ENCODE measurements around the gene UBE2L5.

The UBE2L5 gene

DNA sequence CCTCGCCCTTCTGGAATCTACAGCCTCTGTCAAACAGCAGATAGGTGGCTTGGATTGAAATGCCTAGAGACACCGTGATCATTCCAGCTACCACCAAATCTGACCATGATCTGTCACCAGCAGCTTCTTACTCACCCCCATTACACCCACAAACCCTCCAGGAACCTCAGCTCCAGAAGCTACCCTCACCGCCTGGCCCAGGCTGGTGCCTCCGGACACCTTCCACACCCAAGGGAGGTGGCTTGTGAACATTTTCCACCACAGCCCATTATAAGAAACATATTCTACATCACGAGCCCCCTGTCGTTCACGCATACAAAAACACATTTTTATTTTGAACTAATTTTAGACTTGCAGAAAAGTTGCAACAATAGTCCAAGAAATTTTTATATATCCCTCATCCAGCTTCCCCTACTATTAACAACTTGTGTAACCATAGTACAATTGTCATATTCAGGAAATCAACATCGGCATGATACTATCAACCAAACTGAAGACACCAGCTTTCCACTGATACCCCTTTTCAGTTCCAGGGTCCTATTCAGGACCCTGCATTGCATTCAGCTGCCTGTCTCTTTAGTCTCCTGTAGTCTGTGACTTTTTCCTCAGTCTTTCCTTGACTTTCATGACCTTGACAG lies 15.4 kb upstream of the UBE2L5 start:
- no peak for DNase-seq (ENCODE audit: low spot score)

- DNase-seq (ENCODE audit: low spot score) = peak; percentile 95
These were observed 13.8 kb upstream of the UBE2L5 start for GRCh38 chr13:30408319-30409101.

DNA sequence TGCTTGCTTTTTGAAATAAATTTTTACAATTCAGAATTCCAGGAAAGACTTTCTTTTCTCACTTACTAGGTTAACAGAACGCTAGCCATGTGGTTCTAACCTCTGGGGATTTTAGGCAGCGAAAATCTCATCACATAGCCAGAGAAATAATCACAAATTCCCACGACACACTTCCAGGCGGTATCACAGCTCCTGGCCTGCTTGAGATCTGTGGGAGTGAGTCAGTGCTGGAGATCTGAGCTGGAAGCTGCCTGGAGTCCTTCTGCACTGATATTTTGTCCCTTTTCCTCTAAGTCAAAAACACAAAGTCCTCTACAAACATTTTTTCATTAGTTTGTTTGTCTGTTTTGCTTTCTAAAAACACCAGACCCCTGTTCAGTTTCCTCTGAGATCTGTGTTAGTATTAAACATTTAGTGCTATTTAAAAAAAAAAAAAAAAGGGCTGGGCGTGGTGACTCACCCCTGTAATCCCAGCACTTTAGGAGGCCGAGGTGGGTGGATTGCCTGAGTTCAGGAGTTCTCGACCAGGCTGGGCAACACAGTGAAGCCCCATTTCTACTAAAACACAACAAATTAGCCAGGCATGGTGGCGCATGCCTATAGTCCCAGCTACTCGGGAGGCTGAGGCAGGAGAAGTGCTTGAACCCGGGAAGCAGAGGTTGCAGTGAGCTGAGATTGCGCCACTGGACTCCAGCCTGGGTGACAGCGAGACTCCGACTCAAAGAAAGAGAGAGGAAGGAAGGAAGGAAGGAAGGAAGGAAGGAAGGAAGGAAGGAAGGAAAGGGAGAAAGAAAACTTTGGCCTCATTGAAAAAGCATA lies 12.2 kb upstream of the UBE2L5 start:
- DNase-seq (ENCODE audit: low spot score) = no peak

- no peak for DNase-seq (ENCODE audit: low spot score)
These were observed 11.6 kb upstream of the UBE2L5 start for GRCh38 chr13:30410705-30411125.

- DNase-seq (ENCODE audit: low spot score) = no peak
These were observed 9.9 kb upstream of the UBE2L5 start for GRCh38 chr13:30412346-30412745.

DNA sequence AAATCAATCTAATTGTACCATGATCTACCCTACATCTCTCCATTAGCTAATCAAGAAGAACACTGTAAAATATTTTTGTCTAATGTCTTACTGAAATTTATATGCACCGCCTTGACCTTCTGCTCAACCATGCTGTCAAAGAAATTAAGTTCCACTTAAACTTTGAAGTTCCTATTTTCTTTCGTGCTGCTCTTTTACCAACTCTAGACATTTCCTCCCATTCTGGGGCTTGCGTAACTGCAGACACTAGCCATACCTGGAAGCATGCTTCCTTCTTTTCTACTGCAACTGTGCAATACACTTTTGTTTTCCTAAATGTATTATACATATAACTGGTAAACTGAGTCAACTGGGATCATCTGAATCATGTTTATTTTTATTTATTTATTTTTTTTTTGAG lies 8.5 kb upstream of the UBE2L5 start:
- no peak for DNase-seq (ENCODE audit: low spot score)

- no peak for DNase-seq (ENCODE audit: low spot score)
These were observed 6.8 kb upstream of the UBE2L5 start for GRCh38 chr13:30415430-30416030.

DNA sequence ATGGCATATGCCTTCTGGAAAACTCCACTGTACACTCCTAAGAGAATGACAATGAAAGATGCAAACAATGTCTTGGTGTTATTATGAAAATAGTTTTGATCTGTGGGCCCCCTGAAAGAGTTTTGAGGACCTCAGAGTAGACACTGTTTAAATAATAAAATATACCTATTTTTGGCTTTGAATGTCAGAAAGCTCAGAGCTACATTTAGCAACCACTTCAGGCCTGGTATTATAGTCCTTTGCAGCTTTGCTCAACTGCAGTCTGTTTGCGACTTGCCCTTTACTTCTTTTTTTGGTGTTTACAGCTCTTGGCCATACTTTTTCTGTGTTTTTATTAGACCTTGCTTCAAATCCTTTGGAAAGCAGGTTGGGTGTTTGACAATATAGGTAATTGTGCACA lies 5.8 kb upstream of the UBE2L5 start:
- no peak for DNase-seq (ENCODE audit: low spot score)

DNA sequence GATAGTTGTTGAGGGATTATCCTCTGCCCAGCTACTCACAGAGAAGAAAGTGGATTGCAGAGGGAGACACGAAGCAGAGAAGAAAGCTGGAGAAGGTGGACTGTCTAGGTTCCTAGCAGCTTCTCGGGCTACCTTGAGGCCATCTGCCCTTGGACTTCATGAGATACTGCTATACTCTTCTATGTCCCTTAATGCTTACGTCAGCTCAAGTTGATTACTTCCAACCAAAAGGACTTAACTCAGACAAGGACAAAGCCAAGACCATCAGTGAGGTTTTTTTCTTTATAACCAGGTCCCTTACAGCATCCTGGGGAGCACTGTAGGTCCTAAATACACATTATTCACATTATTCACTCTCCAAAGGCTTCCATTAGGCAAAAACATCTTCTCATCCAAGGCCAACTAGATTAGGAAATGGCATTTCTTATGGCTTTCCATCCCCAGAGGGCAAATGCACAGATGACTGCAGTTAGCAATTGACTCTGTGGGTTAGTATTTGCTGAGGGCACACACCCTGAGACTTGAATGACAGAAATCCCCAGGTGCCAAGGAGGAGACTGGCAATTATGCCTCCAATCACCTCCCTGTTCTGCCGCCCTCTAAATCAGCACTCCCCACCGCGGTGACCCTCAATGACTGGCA lies 4.1 kb upstream of the UBE2L5 start:
- no peak for DNase-seq (ENCODE audit: low spot score)

GRCh38 chr13:30418717-30419459 lies 3.4 kb upstream of the UBE2L5 start:
- DNase-seq (ENCODE audit: low spot score) = no peak

GRCh38 chr13:30421093-30422053 lies 920 bp upstream of the UBE2L5 start:
- peak; percentile 92 for DNase-seq (ENCODE audit: low spot score)

DNA sequence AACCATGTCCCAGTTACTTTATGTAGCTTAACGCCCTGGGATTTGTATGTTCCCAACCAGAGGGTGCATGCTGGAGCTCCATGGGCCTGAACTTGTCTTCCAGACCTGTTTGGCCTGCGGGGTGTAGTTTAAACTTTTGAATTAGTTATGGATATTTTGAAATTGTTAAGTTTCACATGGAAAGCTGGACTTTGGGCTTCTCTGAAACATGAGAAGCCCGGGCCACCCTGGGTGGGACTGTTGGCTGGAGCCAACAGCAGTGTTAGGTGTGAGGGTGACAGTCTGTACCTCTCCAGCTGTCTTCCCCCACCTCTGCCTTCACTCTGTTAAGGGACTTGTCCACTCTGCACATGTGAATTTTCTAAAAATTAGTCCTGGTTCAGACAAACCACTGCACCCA lies 1.6 kb downstream of the UBE2L5 start:
- no peak for DNase-seq (ENCODE audit: low spot score)

- no peak for DNase-seq (ENCODE audit: low spot score)
These were observed 6.9 kb downstream of the UBE2L5 start for GRCh38 chr13:30429235-30429634.

DNA sequence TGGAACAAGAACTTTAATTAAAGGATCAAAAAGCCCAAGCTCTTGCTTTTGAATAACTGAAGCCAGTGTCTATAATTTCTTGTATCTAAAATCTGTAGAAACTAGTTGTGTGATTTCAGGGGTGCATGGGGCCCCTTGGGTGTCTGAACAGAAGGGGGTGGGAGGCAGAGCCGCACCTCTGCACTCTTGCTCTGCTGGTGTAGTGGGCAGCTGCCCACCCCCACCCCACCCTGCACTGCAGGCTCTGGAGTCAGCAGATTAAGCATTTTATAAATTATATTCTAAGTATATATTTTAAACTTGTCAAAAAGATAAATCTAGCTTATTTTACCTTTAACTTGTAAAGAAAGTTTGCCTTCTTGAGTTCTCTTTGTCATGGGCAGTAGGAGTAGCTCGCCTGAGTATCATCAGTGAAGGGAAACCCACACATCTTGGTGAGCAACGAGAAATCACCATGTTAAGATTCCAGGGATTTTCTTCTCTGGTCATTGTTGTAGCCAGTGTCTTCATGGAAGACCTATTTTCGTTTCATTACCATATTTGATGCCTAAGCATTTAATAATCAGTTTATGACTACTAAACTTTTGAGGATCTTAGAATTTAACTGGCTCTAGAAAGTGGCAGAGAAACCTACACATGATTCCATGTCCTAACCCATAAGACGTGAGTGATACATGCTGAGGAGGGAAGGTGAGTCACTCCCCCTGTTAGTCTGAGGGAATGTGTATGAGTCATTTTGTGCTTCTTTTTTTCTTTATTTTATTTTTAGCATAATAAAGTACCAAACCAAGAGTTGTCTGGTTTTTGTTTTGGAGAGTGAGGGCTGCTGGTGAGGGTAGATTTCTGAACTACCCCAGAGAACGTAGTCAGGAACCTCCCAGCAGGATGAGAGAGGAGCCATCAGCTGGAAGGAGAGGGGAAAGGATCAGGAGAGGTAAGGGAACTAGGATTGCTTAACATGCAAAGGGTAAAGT lies 7.7 kb downstream of the UBE2L5 start:
- no peak for DNase-seq (ENCODE audit: low spot score)

- no peak for DNase-seq (ENCODE audit: low spot score)
These were observed 9.1 kb downstream of the UBE2L5 start for GRCh38 chr13:30431269-30431940.

- no peak for DNase-seq (ENCODE audit: low spot score)
These were observed 13.7 kb downstream of the UBE2L5 start for GRCh38 chr13:30435911-30436451.

DNA sequence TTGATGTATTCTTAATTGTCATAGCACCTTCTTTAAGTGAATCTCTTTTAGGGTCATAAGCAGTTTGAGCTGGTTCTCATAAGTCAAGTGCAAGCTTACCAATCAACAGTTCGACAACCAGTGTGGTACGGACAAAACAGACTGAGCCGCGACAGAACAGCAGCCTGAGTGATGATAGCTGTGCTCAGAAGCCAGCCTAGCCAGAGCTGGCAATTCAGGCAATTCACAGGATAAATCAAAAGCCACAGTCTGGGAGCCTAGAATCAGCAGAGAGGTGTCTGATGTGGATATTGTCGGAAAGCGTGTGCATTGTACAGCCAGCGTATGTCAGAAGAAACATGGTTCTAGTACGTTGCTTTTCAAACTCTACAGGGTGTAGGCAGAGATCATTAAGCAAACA lies 14.9 kb downstream of the UBE2L5 start:
- no peak for DNase-seq (ENCODE audit: low spot score)

DNA sequence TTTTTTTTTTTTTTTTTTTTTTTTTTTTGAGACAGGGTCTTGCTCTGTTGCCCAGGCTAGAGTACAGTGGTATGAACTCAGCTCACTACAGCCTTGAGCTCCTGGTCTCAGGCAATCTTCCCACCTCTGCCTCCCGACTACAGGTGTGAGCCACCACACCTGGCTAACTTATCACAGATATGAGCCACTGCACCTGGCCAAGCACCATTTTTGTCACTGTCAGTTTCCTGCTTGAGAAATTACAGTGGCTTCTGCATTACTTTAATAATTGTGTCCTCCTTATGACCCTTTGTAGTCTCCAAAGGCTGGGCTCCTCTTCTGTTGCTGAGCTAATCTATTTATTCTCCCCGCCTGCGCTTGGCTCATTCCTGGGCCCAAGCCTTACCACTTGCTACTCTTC lies 16.0 kb downstream of the UBE2L5 start:
- no peak for DNase-seq (ENCODE audit: low spot score)

Data from left forelimb (tissue), 1 donor.